GM18867 (cell line): ENCODE results near the gene NCS1.
"Not testable (repeated sequence)": the region's sequence is repeated elsewhere in the genome, so short reads cannot be mapped to it uniquely, and the experiment has no call there.

ENCODE experiments used
- ATAC-seq: cut with Tn5 transposase; IDR thresholded peaks from one replicate; pipeline ENCODE4 v1.9.1; 2021; ENCODE audit warnings: mild to moderate bottlenecking, moderate library complexity; ENCODE audit not compliant: unreplicated experiment

NCS1 gene

DNA sequence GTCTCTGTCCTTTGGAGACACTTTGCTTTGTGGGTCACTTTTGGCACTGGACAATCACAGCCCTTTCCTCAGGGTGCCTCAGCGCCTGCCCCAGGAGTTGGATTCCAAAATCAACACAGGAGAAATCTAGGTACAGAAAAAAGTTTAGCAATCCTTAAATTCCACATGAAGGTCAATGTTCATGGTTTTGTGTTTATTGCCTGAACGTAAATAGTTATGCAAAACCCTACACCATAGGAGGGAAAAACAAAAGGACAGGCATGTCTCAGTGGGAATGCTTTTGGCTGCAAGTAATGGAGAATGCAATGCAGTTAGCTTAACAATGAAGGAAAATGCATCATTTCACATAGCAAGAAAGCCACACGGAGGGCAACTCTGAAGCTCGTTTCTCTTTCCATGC is 86.8 kb downstream of the NCS1 start:
- no peak for ATAC-seq

- no peak for ATAC-seq
These were observed 88.9 kb downstream of the NCS1 start for GRCh38 chr9:130260816-130261765.

DNA sequence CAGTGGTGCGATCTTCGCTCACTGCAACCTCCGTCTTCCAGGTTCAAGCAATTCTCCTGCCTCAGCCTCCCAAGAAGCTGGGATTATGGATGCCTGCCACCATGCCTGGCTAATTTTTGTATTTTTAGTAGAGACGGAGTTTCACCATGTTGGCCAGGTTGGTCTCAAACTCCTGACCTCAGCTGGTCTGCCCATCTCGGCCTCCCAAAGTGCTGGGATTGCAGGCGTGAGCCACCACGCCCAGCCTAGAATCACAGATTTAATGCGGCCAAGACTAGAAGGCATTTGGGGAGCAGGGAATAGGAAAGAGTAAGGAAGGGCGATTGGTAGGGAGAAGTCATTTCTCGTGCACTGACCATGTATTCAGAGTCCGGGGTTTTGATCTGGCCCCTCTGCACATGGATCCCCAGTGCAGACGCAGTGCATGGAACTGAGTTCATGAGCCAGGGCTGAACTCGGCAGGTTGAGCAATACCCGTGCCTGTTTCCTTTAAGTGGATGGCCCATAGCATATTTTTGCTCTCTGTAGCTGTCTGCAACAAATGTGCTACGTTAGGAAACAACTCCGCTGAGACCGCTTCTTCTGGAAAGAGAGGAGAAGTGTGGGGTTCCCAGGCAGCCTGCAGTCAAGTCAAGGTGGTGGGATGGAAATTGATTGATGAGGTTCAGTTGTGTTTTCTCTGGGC is 90.0 kb downstream of the NCS1 start:
- no peak for ATAC-seq

DNA sequence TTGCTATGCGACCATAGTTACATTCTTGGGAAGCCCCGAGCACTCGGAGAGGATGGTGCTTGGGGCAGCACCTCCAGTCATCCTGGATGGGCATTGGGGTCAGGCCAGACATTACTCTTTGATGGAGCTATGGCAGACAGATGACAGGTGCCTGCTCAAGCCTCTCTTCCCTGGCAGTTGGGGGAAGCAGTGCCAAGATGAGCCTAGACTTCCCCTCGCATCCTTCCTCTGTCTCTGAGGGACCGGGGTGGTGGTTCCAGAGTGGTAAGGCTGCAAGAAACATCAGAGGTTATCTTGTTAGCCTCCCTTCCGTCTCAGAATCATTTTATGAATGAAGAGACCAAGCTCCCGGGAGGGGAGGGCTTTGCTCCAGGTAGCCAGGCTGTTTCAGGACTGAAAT is 90.6 kb downstream of the NCS1 start:
- no peak for ATAC-seq

GRCh38 chr9:130263601-130264413 is 91.6 kb downstream of the NCS1 start:
- ATAC-seq = no peak

- ATAC-seq = no peak
These were observed 92.5 kb downstream of the NCS1 start for GRCh38 chr9:130264414-130265350.

DNA sequence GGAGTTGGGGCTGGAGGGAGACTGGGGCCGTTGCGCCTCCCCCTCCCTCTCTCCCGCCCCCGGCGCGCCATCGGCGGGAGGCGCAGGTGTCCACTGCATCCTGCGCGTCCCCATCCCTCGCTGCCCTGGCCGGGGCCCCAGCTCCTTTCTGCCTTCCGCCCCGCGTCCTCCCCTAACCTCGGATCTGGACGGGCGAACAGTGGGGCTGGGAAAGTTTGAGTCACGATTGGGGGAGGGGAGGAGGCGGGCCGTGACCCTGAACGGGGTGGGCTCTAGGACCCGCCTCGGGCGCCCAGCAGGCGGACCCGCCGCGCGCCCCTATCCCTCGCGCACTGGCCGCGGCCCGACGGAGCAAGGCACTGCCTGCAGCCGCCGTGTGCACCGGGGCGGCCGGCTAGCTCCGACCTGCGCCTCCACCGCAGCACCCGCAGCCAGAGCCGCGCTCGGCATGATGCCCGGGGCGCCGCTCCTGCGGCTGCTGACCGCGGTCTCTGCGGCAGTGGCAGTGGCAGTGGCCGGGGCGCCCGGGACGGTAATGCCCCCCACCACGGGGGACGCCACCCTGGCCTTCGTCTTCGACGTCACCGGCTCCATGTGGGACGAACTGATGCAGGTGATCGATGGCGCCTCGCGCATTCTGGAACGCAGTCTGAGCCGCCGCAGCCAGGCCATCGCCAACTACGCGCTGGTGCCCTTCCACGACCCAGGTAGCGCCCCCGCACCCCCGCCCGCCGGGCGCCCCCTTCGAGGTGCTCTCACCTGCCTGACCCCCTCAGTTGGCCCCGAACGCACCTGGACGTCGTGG is 93.4 kb downstream of the NCS1 start, which contains the start of gene HMCN2:
Gene HMCN2, plus strand, starts transcription at position 330 of the 805 bp plus-strand sequence. Its CDS starts 119 bp downstream, at position 449.
- ATAC-seq = no peak

DNA sequence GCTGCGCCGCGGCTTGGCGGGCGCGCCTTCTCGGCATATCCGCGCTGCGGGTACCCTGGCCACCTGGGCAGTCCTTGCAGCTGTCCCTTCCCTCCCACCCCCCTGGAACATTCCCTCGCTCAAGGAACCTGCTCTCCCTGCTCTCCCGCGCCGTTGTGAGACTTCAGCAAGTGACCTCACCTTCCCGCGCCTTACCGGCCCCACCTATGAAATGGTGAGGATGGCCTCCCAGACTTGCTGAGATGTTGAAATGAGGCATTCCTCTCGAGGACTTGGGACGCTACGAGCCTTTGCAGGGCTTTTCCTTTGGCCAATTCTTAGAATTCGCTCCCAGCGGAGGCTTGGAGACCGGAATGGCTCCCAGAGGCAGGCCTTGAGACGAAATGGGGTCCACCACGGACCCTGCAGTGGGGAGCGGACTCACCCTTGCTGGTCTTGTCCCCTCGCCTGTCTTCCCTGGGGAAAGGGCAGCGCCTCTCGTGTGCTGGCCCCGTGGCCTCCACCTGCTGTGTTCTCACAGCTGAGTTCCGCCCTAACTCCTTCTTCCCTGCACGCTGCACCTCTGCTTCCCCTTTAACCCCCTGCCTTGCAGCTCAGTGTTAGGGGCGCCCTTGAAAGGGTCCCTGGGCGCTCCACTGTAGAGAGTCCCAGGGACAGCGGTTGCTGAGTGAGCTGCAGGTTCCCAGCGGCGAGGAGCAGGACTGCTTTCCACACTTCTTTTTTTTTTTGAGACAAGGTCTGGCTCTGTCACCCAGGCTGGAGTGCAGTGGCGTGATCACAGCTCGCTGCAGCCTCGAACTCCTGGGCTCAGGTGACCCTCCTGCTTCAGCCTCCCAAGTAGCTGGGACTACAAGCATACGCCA is 94.3 kb downstream of the NCS1 start:
- no peak for ATAC-seq

GRCh38 chr9:130267930-130268329 is 95.7 kb downstream of the NCS1 start:
- no peak for ATAC-seq

- no peak for ATAC-seq
These were observed 96.5 kb downstream of the NCS1 start for GRCh38 chr9:130268521-130269211.

- ATAC-seq = no peak
These were observed 99.3 kb downstream of the NCS1 start for GRCh38 chr9:130271473-130271872.

- no peak for ATAC-seq
These were observed 103.0 kb downstream of the NCS1 start for GRCh38 chr9:130275156-130275555.

DNA sequence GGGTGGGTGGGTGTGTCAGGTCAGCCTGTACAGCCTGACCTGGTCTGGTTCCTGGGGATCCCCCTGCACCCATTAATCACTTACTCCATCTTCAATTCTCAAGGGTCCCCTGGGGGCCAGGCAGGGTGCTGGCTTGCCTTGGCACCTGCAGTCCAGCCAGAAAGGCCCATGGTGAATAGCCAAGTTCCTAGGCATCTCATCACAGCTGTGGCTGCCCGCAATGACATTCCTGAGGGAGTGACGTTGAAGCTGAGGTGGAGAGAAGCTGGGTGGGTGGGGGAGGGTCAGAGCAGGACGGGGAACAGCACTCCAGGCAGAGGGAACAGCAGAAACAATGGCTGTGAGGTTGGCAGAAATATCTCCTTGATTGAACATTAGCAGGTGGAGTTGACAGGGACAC is 103.9 kb downstream of the NCS1 start:
- no peak for ATAC-seq

- ATAC-seq = no peak
These were observed 104.8 kb downstream of the NCS1 start for GRCh38 chr9:130276955-130277354.

GRCh38 chr9:130277525-130277924 is 105.3 kb downstream of the NCS1 start:
- not testable (repeated sequence) for ATAC-seq

GRCh38 chr9:130283539-130284248 is 111.5 kb downstream of the NCS1 start:
- no peak for ATAC-seq

DNA sequence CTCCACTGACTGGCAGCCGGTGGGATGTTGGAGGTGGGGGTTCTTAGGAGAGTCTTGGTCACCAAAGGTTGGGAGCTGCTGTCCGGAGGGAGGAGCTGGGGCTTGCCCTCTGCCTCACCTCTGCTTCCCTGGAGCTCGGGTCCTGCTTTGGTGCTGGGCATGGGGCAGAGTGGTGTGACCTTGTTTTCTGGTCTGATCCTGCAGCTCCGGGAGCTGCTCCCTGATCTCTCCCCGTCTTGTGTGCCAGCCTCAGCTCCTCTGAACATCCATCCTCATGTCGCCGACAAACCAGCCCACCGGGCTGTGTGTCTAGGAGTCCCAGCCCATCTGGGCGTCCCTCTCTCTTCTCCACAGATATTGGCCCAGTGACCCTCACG is 112.0 kb downstream of the NCS1 start:
- ATAC-seq = no peak
